Hepatic stellate cell (primary cell): ENCODE results near the gene STIM1.

Experiments
- DNase-seq: peaks from one replicate; pipeline ENCODE4 v3.0.0; 2011; ENCODE audit warnings: low spot score

The STIM1 gene

GRCh38 chr11:3830730-3831129 is 24.7 kb upstream of the STIM1 start:
- DNase-seq, result no peak

- DNase-seq, result no peak
Measured at GRCh38 chr11:3831378-3832239, 23.9 kb upstream of the STIM1 start.

- no peak for DNase-seq
Measured at GRCh38 chr11:3832816-3833215, 22.6 kb upstream of the STIM1 start.

GRCh38 chr11:3833449-3833848 is 22.0 kb upstream of the STIM1 start:
- DNase-seq, result no peak

GRCh38 chr11:3834349-3834663 is 21.2 kb upstream of the STIM1 start:
- DNase-seq, result no peak

GRCh38 chr11:3834664-3835461 is 20.6 kb upstream of the STIM1 start:
- no peak for DNase-seq

- DNase-seq, result no peak
Measured at GRCh38 chr11:3835751-3836150, 19.7 kb upstream of the STIM1 start.

- no peak for DNase-seq
Measured at GRCh38 chr11:3836903-3837302, 18.6 kb upstream of the STIM1 start.

- no peak for DNase-seq
Measured at GRCh38 chr11:3837793-3838192, 17.7 kb upstream of the STIM1 start.

- DNase-seq, result no peak
Measured at GRCh38 chr11:3838504-3838903, 17.0 kb upstream of the STIM1 start.

- peak; percentile 27 for DNase-seq
Measured at GRCh38 chr11:3840004-3840869, 15.2 kb upstream of the STIM1 start.

- peak; percentile 92 for DNase-seq
Measured at GRCh38 chr11:3840870-3841425, 14.5 kb upstream of the STIM1 start, which contains the start of gene RHOG. RHOG (minus strand) TSS chr11:3840959; CDS start chr11:3828138, 12,821 bp downstream.

GRCh38 chr11:3841426-3842350 is 13.8 kb upstream of the STIM1 start:
- peak; percentile 81 for DNase-seq

- no peak for DNase-seq
Measured at GRCh38 chr11:3843326-3843725, 12.1 kb upstream of the STIM1 start.

- DNase-seq, result no peak
Measured at GRCh38 chr11:3845246-3845645, 10.2 kb upstream of the STIM1 start.

- DNase-seq, result no peak
Measured at GRCh38 chr11:3845670-3846069, 9.8 kb upstream of the STIM1 start.

- DNase-seq, result peak; percentile 46
Measured at GRCh38 chr11:3849297-3849874, 6.1 kb upstream of the STIM1 start.

- no peak for DNase-seq
Measured at GRCh38 chr11:3853545-3853842, 2.0 kb upstream of the STIM1 start.

- no peak for DNase-seq
Measured at GRCh38 chr11:3853899-3854659, 1.4 kb upstream of the STIM1 start.

- no peak for DNase-seq
Measured at GRCh38 chr11:3854660-3854976, 846 bp upstream of the STIM1 start.
